Measurements from ENCODE around the gene IL1RAPL2. TPM values are rescaled to one million over a fixed set of nuclear protein-coding genes. Genes with fewer than 3 reads are reported as not detected.

IL1RAPL2 gene
- total RNA-seq, 1 donor from 2014 or later, result not detected

DNA sequence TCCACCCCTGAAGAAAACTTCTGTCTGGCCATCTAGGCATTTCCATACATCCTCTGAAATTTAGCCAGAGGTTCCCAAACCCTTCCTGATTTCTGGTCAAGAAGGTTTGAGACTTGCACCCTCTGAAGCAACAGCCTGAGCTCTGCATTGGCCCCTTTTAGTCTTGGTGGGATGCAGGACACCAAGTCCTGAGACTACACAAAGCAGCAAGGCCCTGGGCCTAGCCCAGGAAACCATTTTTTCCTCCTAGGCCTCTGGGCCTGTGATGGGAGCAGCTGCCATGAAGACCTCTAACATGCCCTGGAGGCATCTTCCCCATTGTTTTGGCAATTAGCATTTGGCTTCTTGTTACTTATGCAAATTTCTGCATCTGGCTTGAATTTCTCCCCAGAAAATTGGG, 196.6 kb downstream of the IL1RAPL2 start:
- intact Hi-C loops (cut with micrococcal nuclease), result no loop called here
- ATAC-seq (ENCODE audit: low read depth), result no peak
- no peak for DNase-seq
- ChIA-PET POLR2A (no interaction called here), CTCF (no interaction called here)
- Mint-ChIP-seq H3K36me3 (ENCODE audit: low read depth) (no peaks in the 10 kb centered on the region), H3K9me3 (peaks cover 9% of the 10 kb centered on the region), H3K27ac (no peak overlapping the region), H3K4me3 (no peak overlapping the region), H3K27me3 (no peaks in the 10 kb centered on the region), H3K4me1 (no peaks in the 10 kb centered on the region)
- TF ChIP-seq, protein P1, sequence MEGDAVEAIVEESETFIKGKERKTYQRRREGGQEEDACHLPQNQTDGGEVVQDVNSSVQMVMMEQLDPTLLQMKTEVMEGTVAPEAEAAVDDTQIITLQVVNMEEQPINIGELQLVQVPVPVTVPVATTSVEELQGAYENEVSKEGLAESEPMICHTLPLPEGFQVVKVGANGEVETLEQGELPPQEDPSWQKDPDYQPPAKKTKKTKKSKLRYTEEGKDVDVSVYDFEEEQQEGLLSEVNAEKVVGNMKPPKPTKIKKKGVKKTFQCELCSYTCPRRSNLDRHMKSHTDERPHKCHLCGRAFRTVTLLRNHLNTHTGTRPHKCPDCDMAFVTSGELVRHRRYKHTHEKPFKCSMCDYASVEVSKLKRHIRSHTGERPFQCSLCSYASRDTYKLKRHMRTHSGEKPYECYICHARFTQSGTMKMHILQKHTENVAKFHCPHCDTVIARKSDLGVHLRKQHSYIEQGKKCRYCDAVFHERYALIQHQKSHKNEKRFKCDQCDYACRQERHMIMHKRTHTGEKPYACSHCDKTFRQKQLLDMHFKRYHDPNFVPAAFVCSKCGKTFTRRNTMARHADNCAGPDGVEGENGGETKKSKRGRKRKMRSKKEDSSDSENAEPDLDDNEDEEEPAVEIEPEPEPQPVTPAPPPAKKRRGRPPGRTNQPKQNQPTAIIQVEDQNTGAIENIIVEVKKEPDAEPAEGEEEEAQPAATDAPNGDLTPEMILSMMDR (IDR thresholded peaks at IDR 0.05), result no peak

DNA sequence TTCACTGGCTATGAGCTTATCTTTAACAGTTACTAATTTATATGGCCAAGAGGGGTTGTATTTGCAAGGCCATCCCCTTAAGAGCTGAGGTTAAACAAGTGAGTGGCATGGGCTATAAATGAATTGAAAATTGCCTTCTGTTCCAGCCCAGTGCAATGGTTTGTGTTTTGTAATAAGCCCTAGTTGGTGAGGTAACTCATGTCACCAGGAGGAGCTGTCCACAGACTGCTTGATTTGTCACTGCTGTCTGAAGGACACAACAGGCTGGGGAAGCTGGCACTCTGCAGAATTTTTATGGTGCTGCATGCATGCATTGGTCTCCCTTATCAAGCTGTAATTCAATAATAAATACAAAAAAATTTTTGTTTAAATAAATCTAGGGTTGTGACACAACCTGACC, 223.8 kb downstream of the IL1RAPL2 start:
- no peak for DNase-seq
- Mint-ChIP-seq H3K4me1 (no peaks in the 10 kb centered on the region), H3K27me3 (no peaks in the 10 kb centered on the region), H3K27ac (no peak overlapping the region), H3K4me3 (no peak overlapping the region), H3K36me3 (ENCODE audit: low read depth) (no peaks in the 10 kb centered on the region), H3K9me3 (no peaks in the 10 kb centered on the region)
- ChIA-PET POLR2A (no interaction called here), CTCF (no interaction called here)
- TF ChIP-seq, protein P1 (IDR thresholded peaks at IDR 0.05), result no peak
- intact Hi-C loops (cut with micrococcal nuclease), result no loop called here
- no peak for ATAC-seq (ENCODE audit: low read depth)

DNA sequence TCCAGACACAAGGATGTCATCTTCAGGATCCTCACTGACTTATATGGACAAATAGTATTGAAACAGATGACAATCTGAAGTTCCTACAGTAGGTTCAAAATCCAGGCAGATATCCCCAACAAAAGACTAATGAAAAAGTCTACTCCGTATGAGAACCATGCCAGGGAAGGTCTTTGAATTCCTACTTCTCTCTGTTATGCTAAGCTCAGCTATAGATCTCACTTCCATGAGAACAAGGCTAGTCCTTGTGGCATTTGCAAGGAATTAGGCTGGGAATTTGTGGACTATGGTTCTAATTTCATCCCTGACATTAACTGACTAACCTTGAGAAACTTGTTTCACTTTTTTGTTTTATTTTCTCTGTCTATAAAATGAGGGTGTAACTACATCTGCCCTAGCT, 229.8 kb downstream of the IL1RAPL2 start:
- CTCF ChIA-PET, result no interaction called here
- H3K27me3 Mint-ChIP-seq, result no peaks in the 10 kb centered on the region

DNA sequence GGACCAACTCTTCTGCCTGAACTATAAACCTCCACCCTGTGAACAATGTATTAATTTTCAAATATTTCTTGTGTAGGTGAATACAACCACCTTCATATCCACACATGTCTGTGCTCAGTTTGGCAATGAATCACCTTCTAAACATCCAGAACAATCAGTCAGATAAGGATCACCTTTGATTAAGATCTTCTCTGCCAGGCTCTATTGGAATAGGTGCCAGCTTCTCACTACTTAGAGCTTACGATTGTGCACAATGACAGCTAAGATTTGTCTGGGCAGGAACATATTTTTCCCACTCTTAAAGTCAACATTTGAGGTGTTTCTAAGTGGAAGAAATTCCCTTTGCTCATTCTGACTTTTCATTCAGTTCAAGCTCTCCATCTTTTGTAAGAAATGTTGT, 237.2 kb downstream of the IL1RAPL2 start:
- Mint-ChIP-seq H3K9me3 (no peaks in the 10 kb centered on the region), H3K4me3 (no peak overlapping the region), H3K27ac (no peak overlapping the region), H3K36me3 (ENCODE audit: low read depth) (no peaks in the 10 kb centered on the region), H3K27me3 (no peaks in the 10 kb centered on the region), H3K4me1 (no peaks in the 10 kb centered on the region)
- ChIA-PET POLR2A (no interaction called here), CTCF (no interaction called here)
- intact Hi-C loops (cut with micrococcal nuclease), result no loop called here
- ATAC-seq (ENCODE audit: low read depth) (no peak), DNase-seq (no peak)
- TF ChIP-seq, protein P1 (IDR thresholded peaks at IDR 0.05), result no peak

More for the DNA sequence above, 229.8 kb downstream of the IL1RAPL2 start:
- DNase-seq (no peak), ATAC-seq (ENCODE audit: low read depth) (no peak)
- Mint-ChIP-seq H3K4me1 (no peaks in the 10 kb centered on the region), H3K4me3 (no peak overlapping the region), H3K27ac (no peak overlapping the region), H3K36me3 (ENCODE audit: low read depth) (no peaks in the 10 kb centered on the region), H3K9me3 (no peaks in the 10 kb centered on the region)
- TF ChIP-seq, protein P1 (IDR thresholded peaks at IDR 0.05), result no peak
- intact Hi-C loops (cut with micrococcal nuclease), result no loop called here
- POLR2A ChIA-PET, result no interaction called here

DNA sequence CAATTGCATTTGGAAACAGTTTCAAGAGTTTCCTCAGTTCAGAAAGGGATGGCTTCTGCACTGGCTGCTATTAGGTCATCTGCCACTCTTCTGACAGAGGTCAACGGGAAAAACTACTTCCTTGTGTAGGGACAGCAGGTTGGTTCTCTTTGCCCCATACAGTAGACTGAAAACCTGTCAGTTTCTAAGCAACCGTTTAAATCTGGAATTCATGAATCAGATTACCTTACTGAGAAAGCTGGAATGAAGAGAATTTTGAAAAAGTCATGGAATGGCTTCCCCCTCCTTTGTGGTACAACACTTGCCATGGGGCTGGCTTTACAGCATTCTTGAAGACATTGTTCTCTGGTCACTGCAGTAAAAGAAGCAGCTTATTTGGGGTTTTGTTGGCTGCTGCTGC, 240.3 kb downstream of the IL1RAPL2 start:
- Mint-ChIP-seq H3K36me3 (ENCODE audit: low read depth) (no peaks in the 10 kb centered on the region), H3K27ac (no peak overlapping the region), H3K9me3 (no peaks in the 10 kb centered on the region), H3K4me1 (no peaks in the 10 kb centered on the region), H3K4me3 (no peak overlapping the region), H3K27me3 (no peaks in the 10 kb centered on the region)
- no peak for DNase-seq
- TF ChIP-seq, protein P1 (IDR thresholded peaks at IDR 0.05), result no peak
- CTCF ChIA-PET, result no interaction called here
- POLR2A ChIA-PET, result no interaction called here
- intact Hi-C loops (cut with micrococcal nuclease), result no loop called here
- ATAC-seq (ENCODE audit: low read depth), result no peak

Measured in activated B cell treated with CpG ODN at 0.5 μM for 24 hours (primary cell).